Thoracic aorta (tissue), 2 donors: Measurements from ENCODE around the gene GMDS. TPM values are rescaled to one million over a fixed set of nuclear protein-coding genes. Genes with fewer than 3 reads are reported as not detected.

Experiments
- ATAC-seq: fragments of 150-250 bp; one replicate; pipeline ENCODE4 v1.8.0; 2017; ENCODE audit warnings: low read depth; ENCODE audit not compliant: insufficient number of reproducible peaks, low FRiP score
- DNase-seq: peaks from one replicate; pipeline ENCODE4 v3.0.0-alpha.2; 2020; ENCODE audit warnings: low spot score
- H3K27ac ChIP-seq, 2 donors: fragments of 200-600 bp; sonication (generic); 1 replicate in 1 of 2; 2 replicates in 1 of 2; pipeline ENCODE4 v1.5.1; 2016; ENCODE audit warnings: mild to moderate bottlenecking in 2 of 2, moderate library complexity in 2 of 2
- H3K27me3 ChIP-seq: fragments of 200-600 bp; sonication (generic); replicated peaks from 2 replicates; pipeline ENCODE4 v1.6.0; 2016; ENCODE audit warnings: mild to moderate bottlenecking; ENCODE audit not compliant: insufficient read depth
- H3K36me3 ChIP-seq: fragments of 200-600 bp; sonication (generic); one replicate; pipeline ENCODE4 v1.5.1; 2016
- H3K4me1 ChIP-seq, 2 donors: fragments of 200-600 bp; sonication (generic); 1 replicate in 1 of 2; 2 replicates in 1 of 2; pipeline versions ENCODE4 v1.5.1 to v1.6.0; 2016; ENCODE audit warnings: low read depth in 2 of 2, mild to moderate bottlenecking in 1 of 2; ENCODE audit not compliant: control insufficient read depth in 1 of 2
- H3K4me3 ChIP-seq: fragments of 200-600 bp; sonication (generic); 2 replicates; pipeline ENCODE4 v1.5.1; 2016; ENCODE audit warnings: mild to moderate bottlenecking
- H3K9me3 ChIP-seq: fragments of 200-600 bp; sonication (generic); 2 replicates; pipeline ENCODE4 v1.5.1; 2016
- CTCF ChIP-seq: fragments of 200-600 bp; sonication (generic); IDR thresholded peaks from one replicate; pipeline ENCODE4 v1.5.1; 2019; ENCODE audit warnings: antibody characterized with exemption
- total RNA-seq, 2 donors: library from RNA; depleted of rRNA; stranded (reverse); fragments of >200 nt; gene quantifications; one replicate each; pipeline versions ENCODE4 v1.1.0 to v1.2.3, GENCODE V29; 2016

The GMDS gene
- total RNA-seq, 2 donors from 2014 or later = 87.8 to 87.9 TPM

- no peak for TF ChIP-seq CTCF
- Histone ChIP-seq H3K9me3 (no peaks in the 10 kb centered on the region), H3K4me1 (peaks cover 0 to 3% of the 10 kb centered on the region in 2 donors), H3K36me3 (no peaks in the 10 kb centered on the region), H3K27me3 (no peaks in the 10 kb centered on the region), H3K27ac (no peak overlapping the region), H3K4me3 (no peak overlapping the region)
- no peak for DNase-seq
- no peak for ATAC-seq
Measured at GRCh38 chr6:1581120-1581991, 664.0 kb downstream of the GMDS start.

GRCh38 chr6:1580585-1580984 is 664.8 kb downstream of the GMDS start:
- DNase-seq (no peak), ATAC-seq (no peak)

GRCh38 chr6:1580109-1580508 is 665.3 kb downstream of the GMDS start:
- Histone ChIP-seq H3K27ac (no peak overlapping the region), H3K4me1 (peaks cover under 1 to 15% of the 10 kb centered on the region in 2 donors), H3K4me3 (no peak overlapping the region), H3K9me3 (no peaks in the 10 kb centered on the region), H3K27me3 (no peaks in the 10 kb centered on the region), H3K36me3 (no peaks in the 10 kb centered on the region)
- no peak for TF ChIP-seq CTCF
- DNase-seq = no peak
- no peak for ATAC-seq

More at GRCh38 chr6:1580585-1580984, 664.8 kb downstream of the GMDS start:
- Histone ChIP-seq H3K27ac (no peak overlapping the region), H3K4me3 (no peak overlapping the region), H3K4me1 (peaks cover 0 to 10% of the 10 kb centered on the region in 2 donors), H3K27me3 (no peaks in the 10 kb centered on the region), H3K36me3 (no peaks in the 10 kb centered on the region), H3K9me3 (no peaks in the 10 kb centered on the region)
- TF ChIP-seq CTCF = no peak

- no peaks in the 10 kb centered on the region for H3K9me3 ChIP-seq
- no peak for TF ChIP-seq CTCF
- no peaks in the 10 kb centered on the region for H3K27me3 ChIP-seq
- DNase-seq (no peak), ATAC-seq (no peak)
- H3K4me1 ChIP-seq = peaks cover 9 to 25% of the 10 kb centered on the region in 2 donors
- no peaks in the 10 kb centered on the region for H3K36me3 ChIP-seq
- no peak overlapping the region for H3K4me3 ChIP-seq
- no peak overlapping the region for H3K27ac ChIP-seq
Measured at GRCh38 chr6:1579096-1579495, 666.3 kb downstream of the GMDS start.

- H3K4me1 ChIP-seq = peaks cover 13 to 32% of the 10 kb centered on the region in 2 donors
- TF ChIP-seq CTCF = no peak
- H3K4me3 ChIP-seq = no peak overlapping the region
- no peaks in the 10 kb centered on the region for H3K36me3 ChIP-seq
- DNase-seq = no peak
- H3K27me3 ChIP-seq = no peaks in the 10 kb centered on the region
- no peak for ATAC-seq
- no peaks in the 10 kb centered on the region for H3K9me3 ChIP-seq
- H3K27ac ChIP-seq = no peak overlapping the region
Measured at GRCh38 chr6:1577896-1578745, 667.3 kb downstream of the GMDS start.
